Measurements from ENCODE around the gene HLA-DOA.
A peak's percentile ranks its signal among the peaks of the same experiment; 100 is the strongest.

The HLA-DOA gene

GRCh38 chr6:33015798-33016197, 6.4 kb upstream of the HLA-DOA start:
- DNase-seq, result no peak

- DNase-seq, result peak; percentile 36
These were observed 5.6 kb upstream of the HLA-DOA start for GRCh38 chr6:33014841-33015634.

- no peak for DNase-seq
These were observed 4.2 kb upstream of the HLA-DOA start for GRCh38 chr6:33013608-33014007.

- DNase-seq, result no peak
These were observed 965 bp upstream of the HLA-DOA start for GRCh38 chr6:33010356-33010755.

- no peak for DNase-seq
These were observed 1.5 kb downstream of the HLA-DOA start for GRCh38 chr6:33007831-33008400.

GRCh38 chr6:33004940-33005339, 4.5 kb downstream of the HLA-DOA start:
- no peak for DNase-seq

- DNase-seq, result no peak
These were observed 7.7 kb downstream of the HLA-DOA start for GRCh38 chr6:33001685-33002084.

- no peak for DNase-seq
These were observed 9.3 kb downstream of the HLA-DOA start for GRCh38 chr6:33000055-33000454.

GRCh38 chr6:32995448-32995847, 13.9 kb downstream of the HLA-DOA start:
- DNase-seq, result no peak

GRCh38 chr6:32993363-32993973, 15.9 kb downstream of the HLA-DOA start:
- no peak for DNase-seq

- DNase-seq, result no peak
These were observed 17.4 kb downstream of the HLA-DOA start for GRCh38 chr6:32991972-32992371.

GRCh38 chr6:32989368-32989767, 20.0 kb downstream of the HLA-DOA start:
- no peak for DNase-seq

- DNase-seq, result peak; percentile 81
These were observed 24.6 kb downstream of the HLA-DOA start for GRCh38 chr6:32984622-32985389.

GRCh38 chr6:32983964-32984621, 25.3 kb downstream of the HLA-DOA start:
- DNase-seq, result no peak

- DNase-seq, result no peak
These were observed 25.9 kb downstream of the HLA-DOA start for GRCh38 chr6:32983493-32983848.

- no peak for DNase-seq
These were observed 26.5 kb downstream of the HLA-DOA start for GRCh38 chr6:32982702-32983492.

- DNase-seq, result peak; percentile 28
These were observed 27.2 kb downstream of the HLA-DOA start for GRCh38 chr6:32982084-32982701.

- DNase-seq, result no peak
These were observed 28.8 kb downstream of the HLA-DOA start for GRCh38 chr6:32980488-32981038.

- no peak for DNase-seq
These were observed 29.5 kb downstream of the HLA-DOA start for GRCh38 chr6:32979720-32980487.

GRCh38 chr6:32977953-32978324, 31.5 kb downstream of the HLA-DOA start:
- DNase-seq, result no peak

All from NCI-H2171 (cell line).